ENCODE measurements around the gene CHST6.
"Not testable (repeated sequence)": the region's sequence is repeated elsewhere in the genome, so short reads cannot be mapped to it uniquely, and the experiment has no call there.

The CHST6 gene

DNA sequence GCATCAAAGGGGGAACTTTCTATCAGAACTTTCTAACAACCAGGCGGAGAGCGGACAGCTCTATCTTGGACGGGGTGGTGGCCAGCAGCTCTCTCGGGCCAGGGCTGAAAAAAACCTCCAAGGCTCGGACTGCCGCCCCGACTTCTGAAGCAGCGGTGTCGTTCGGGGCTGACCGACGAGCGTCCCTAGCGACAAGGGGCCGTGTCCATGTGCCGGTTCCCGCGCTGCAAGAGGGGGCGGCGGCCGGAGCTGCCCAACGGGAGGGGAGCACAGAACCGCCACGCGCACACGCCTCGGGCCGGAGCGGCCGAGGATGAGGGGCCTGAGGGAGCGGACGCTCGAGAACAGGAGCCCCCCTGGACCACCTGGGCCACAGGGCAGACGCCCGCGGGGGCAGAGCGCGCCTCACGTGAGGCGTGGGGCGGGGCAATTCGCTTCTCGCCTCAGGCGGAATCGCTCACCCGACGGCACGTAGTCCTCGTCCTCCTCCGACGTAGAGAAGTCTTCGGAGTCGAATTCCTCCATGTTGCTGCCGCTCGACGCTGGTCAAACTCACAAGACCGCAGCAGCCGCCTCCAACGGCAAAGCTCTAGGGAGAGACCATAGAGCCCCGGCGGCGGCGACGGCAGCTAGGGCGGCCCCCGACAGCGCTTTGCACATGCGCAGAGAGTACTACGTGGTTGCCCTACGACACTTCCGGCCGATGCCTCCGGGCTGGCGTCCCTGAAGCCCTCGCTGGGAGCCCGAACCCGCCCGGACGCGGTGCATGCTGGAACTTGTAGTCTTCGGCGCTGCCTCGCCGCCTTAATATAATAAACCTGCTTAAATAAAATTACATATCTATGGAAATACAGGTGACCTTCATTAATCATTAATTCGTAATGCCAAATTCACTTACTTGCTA is 62.2 kb downstream of the CHST6 start, which contains the start of gene CFDP1:
Gene CFDP1, minus strand, starts transcription at position 676 of the 904 bp plus-strand sequence. Its CDS starts 151 bp downstream, at position 525.
- peak; percentile 78 for DNase-seq

DNA sequence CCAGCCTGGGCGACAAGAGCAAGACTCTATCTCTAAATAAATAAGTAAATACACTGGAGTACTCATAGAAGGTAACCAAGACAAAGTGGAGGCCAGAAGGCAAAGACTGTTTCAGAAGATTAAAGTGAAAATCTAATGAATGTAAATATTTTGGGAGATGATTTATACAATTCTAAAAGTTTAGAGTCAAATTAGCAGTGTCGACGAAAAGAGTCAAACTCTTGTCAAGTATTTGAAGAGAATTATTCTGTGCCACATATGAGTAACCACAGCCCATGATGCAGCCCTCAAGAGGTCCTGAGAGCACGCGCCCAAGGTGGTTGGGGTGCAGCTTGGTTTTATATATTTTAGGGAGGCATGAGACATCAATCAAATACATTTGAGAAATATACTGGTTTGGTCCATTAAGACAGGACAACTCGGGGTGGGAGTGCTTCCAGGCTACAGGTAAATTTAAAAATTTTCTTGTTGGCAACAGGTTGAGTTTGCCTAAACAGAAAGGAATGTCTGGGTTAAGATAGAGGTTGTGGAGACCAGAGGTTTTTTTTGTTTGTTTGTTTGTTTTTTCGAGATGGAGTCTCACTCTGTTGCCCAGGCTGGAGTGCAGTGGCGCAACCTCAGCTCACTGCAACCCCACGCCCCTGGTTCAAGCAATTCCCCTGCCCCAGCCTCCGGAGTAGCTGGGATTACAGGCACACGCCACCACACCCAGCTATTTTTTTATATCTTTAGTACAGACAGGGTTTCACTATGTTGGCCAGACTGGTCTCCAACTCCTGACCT is 65.4 kb downstream of the CHST6 start:
- no peak for DNase-seq

DNA sequence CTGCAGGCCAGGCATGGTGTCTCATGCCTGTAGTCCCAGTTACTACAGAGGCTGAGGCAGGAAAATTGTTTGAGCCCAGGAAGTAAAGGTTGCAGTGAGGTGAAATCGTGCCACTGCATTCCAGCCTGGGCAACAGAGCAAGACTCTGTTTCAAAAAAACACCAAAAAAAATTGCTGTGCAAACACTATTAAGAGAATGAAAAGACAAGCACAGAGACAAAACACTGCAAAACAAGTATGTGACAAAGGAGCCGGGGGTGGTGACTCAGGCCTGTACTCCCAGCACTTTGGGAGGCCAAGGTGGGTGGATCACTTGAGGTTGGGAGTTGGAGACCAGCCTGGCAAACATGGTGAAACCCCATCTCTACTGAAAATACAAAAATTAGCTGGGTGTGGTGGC is 68.7 kb downstream of the CHST6 start:
- DNase-seq = not testable (repeated sequence)

DNA sequence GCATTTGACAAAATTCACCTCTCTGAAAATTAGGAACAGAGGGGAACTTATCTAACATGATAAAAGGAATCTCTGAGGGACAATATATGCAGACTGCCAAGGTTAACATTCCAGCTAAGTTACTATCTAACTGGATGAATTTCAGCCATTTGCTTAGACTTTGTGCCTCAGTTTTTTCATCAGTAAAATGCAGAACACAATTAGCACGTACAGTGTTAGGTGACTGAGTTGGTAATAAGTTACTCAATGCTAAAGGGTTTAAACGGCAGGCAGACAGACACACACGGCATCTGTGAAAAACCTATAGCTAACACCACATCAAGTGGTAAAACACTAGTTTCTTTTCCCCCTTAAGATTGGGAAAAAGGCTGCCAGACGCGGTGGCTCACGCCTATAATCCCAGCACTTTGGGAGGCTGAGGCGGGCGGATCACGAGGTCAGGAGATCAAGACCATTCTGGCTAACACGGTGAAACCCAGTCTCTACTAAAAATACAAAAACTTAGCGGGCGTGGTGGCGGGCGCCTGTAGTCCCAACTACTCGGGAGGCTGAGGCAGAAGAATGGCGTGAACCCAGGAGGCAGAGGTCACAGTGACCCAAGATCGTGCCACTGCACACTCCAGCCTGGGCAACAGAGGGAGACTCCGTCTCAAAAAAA is 71.0 kb downstream of the CHST6 start:
- not testable (repeated sequence) for DNase-seq

GRCh38 chr16:75423723-75424104 is 71.5 kb downstream of the CHST6 start:
- no peak for DNase-seq
